H9 (cell line): ENCODE data around the gene TOB2. TPM values are rescaled to one million over a fixed set of nuclear protein-coding genes. Genes with fewer than 3 reads are reported as not detected.

Source experiments
- DNase-seq: peaks from one replicate; pipeline ENCODE4 v3.0.0-alpha.2; 2017
- H2AFZ ChIP-seq: one replicate; pipeline ENCODE4 v1.6.1; 2013; ENCODE audit warnings: mild to moderate bottlenecking, low read length, control low read depth, moderate library complexity
- H2AK5ac ChIP-seq: 2 replicates; pipeline ENCODE4 v1.6.1; 2013; ENCODE audit warnings: low read length, control low read depth, mixed read lengths; ENCODE audit not compliant: insufficient read length
- H2BK120ac ChIP-seq: one replicate; pipeline ENCODE4 v1.6.1; 2013; ENCODE audit warnings: low read depth, mild to moderate bottlenecking, low read length, control low read depth, inconsistent platforms; ENCODE audit not compliant: poor library complexity, severe bottlenecking
- H2BK12ac ChIP-seq: 2 replicates; pipeline ENCODE4 v1.6.1; 2013; ENCODE audit warnings: low read length, control low read depth, mixed read lengths, low read depth; ENCODE audit not compliant: insufficient read length
- H2BK15ac ChIP-seq: 2 replicates; pipeline ENCODE4 v1.6.1; 2013; ENCODE audit warnings: low read depth, low read length, control low read depth
- H2BK20ac ChIP-seq: one replicate; pipeline ENCODE4 v1.6.1; 2013; ENCODE audit warnings: low read depth, mild to moderate bottlenecking, low read length, control low read depth, inconsistent platforms; ENCODE audit not compliant: poor library complexity, severe bottlenecking
- H2BK5ac ChIP-seq: 2 replicates; pipeline ENCODE4 v1.6.1; 2013; ENCODE audit warnings: low read length, control low read depth, mixed read lengths; ENCODE audit not compliant: insufficient read length
- H3K14ac ChIP-seq: 2 replicates; pipeline ENCODE4 v1.6.1; 2013; ENCODE audit warnings: low read length, control low read depth; ENCODE audit not compliant: insufficient read depth
- H3K18ac ChIP-seq: 2 replicates; pipeline ENCODE4 v1.6.1; 2013; ENCODE audit warnings: low read depth, mild to moderate bottlenecking, mixed read lengths, low read length, control low read depth; ENCODE audit not compliant: insufficient read length
- H3K23ac ChIP-seq: 2 replicates; pipeline ENCODE4 v1.6.1; 2013; ENCODE audit warnings: low read length, control low read depth, mixed read lengths, low read depth; ENCODE audit not compliant: insufficient read length
- H3K23me2 ChIP-seq: 2 replicates; pipeline ENCODE4 v1.6.1; 2013; ENCODE audit warnings: low read depth, mild to moderate bottlenecking, mixed read lengths, low read length, control low read depth; ENCODE audit not compliant: insufficient read length, poor library complexity, severe bottlenecking
- H3K27ac ChIP-seq: 2 replicates; pipeline ENCODE4 v1.5.1; 2013; ENCODE audit warnings: low read length, control low read depth, mixed read lengths, low read depth; ENCODE audit not compliant: insufficient read length
- H3K27me3 ChIP-seq: 2 replicates; pipeline ENCODE4 v1.6.1; 2013; ENCODE audit warnings: low read length, control low read depth, inconsistent platforms; ENCODE audit not compliant: insufficient read depth
- H3K4ac ChIP-seq: 2 replicates; pipeline ENCODE4 v1.6.1; 2013; ENCODE audit warnings: low read depth, mild to moderate bottlenecking, control low read depth, inconsistent platforms, low read length, moderate library complexity
- H3K4me1 ChIP-seq: 2 replicates; pipeline ENCODE4 v1.6.1; 2013; ENCODE audit warnings: low read length, control low read depth, inconsistent platforms; ENCODE audit not compliant: insufficient read depth
- H3K4me2 ChIP-seq: 2 replicates; pipeline ENCODE4 v1.6.1; 2013; ENCODE audit warnings: low read length, control low read depth, mixed read lengths; ENCODE audit not compliant: insufficient read length, insufficient read depth
- H3K56ac ChIP-seq: 2 replicates; pipeline ENCODE4 v1.6.1; 2013; ENCODE audit warnings: low read depth, mild to moderate bottlenecking, mixed read lengths, low read length, control low read depth; ENCODE audit not compliant: insufficient read length
- H3K79me1 ChIP-seq: 2 replicates; pipeline ENCODE4 v1.6.1; 2013; ENCODE audit warnings: low read depth, mild to moderate bottlenecking, moderate library complexity, low read length, control low read depth, inconsistent platforms; ENCODE audit not compliant: insufficient read depth, poor library complexity, severe bottlenecking
- H3K79me2 ChIP-seq: 2 replicates; pipeline ENCODE4 v1.6.1; 2013; ENCODE audit warnings: low read length, control low read depth, inconsistent platforms; ENCODE audit not compliant: insufficient read depth
- H3K9ac ChIP-seq: 2 replicates; pipeline ENCODE4 v1.6.1; 2013; ENCODE audit warnings: low read length, control low read depth, mixed read lengths; ENCODE audit not compliant: insufficient read length; ENCODE audit errors: extremely low read depth
- H3K9me3 ChIP-seq: one replicate; pipeline ENCODE4 v1.6.1; 2013; ENCODE audit warnings: low read depth, low read length, inconsistent platforms; ENCODE audit not compliant: control insufficient read depth
- H3T11ph ChIP-seq: one replicate; pipeline ENCODE4 v1.6.1; 2013; ENCODE audit warnings: mild to moderate bottlenecking, low read length, control low read depth, inconsistent platforms
- H4K20me1 ChIP-seq: one replicate; pipeline ENCODE4 v1.6.1; 2013; ENCODE audit not compliant: control insufficient read depth, insufficient read length, insufficient read depth
- H4K5ac ChIP-seq: 2 replicates; pipeline ENCODE4 v1.6.1; 2013; ENCODE audit warnings: low read depth, mild to moderate bottlenecking, mixed read lengths, low read length, control low read depth; ENCODE audit not compliant: insufficient read length
- H4K8ac ChIP-seq: replicated peaks from 2 replicates; pipeline ENCODE4 v1.6.1; 2013; ENCODE audit warnings: low read length, control low read depth, mixed read lengths, low read depth; ENCODE audit not compliant: insufficient read length
- H4K91ac ChIP-seq: 2 replicates; pipeline ENCODE4 v1.6.1; 2013; ENCODE audit warnings: low read depth, mild to moderate bottlenecking, moderate library complexity, mixed read lengths, low read length, control low read depth; ENCODE audit not compliant: insufficient read length
- H3K27ac Mint-ChIP-seq, 3 experiments: 2 replicates in 2 of 3; 3 replicates in 1 of 3; pipeline ENCODE4 v1.8.0; 2020 to 2021; ENCODE audit warnings: mixed read lengths in 3 of 3, mild to moderate bottlenecking in 1 of 3, moderate library complexity in 1 of 3
- H3K27me3 Mint-ChIP-seq: 2 replicates; pipeline ENCODE4 v1.8.0; 2021; ENCODE audit warnings: low read depth, mild to moderate bottlenecking, moderate library complexity, mixed read lengths
- H3K36me3 Mint-ChIP-seq, 3 experiments: 2 replicates in 2 of 3; 3 replicates in 1 of 3; pipeline ENCODE4 v1.8.0; 2020 to 2021; ENCODE audit warnings: low read depth in 3 of 3, mixed read lengths in 3 of 3; ENCODE audit not compliant: insufficient read depth in 1 of 3
- H3K4me1 Mint-ChIP-seq, 2 experiments: 2 replicates each; pipeline ENCODE4 v1.8.0; 2020; ENCODE audit warnings: mixed read lengths in 2 of 2
- H3K4me3 Mint-ChIP-seq, 2 experiments: 2 replicates in 1 of 2; 3 replicates in 1 of 2; pipeline ENCODE4 v1.8.0; 2020 to 2021; ENCODE audit warnings: mild to moderate bottlenecking in 2 of 2, mixed read lengths in 2 of 2, moderate library complexity in 1 of 2
- H3K9me3 Mint-ChIP-seq, 2 experiments: 2 replicates in 1 of 2; 3 replicates in 1 of 2; pipeline ENCODE4 v1.8.0; 2020; ENCODE audit warnings: mild to moderate bottlenecking in 2 of 2, mixed read lengths in 2 of 2, moderate library complexity in 1 of 2
- WGBS: extraction: QIAGEN DNeasy Blood & Tissue Kit; methylation state at CpG from one replicate; pipeline ENCODE4 v1.1.7; 2013; ENCODE audit warnings: missing lambda C conversion rate, low lambda C conversion rate, mixed read lengths; ENCODE audit not compliant: insufficient read length; ENCODE audit errors: extremely low coverage; 5-methylcytosine and 5-hydroxymethylcytosine counted together
- total RNA-seq: library from RNA; stranded (reverse); gene quantifications from 2 replicates; pipeline ENCODE4 v1.2.1, GENCODE V29; 2021
- TF ChIP-seq, protein P1 (sequence below): fragments of 200-600 bp; sonication (generic); conservative IDR thresholded peaks from 3 replicates; pipeline ENCODE4 v1.8.0; 2021; ENCODE audit warnings: antibody characterized with exemption, mild to moderate bottlenecking

TOB2 gene
- total RNA-seq, 1 experiment from 2014 or later = 75.8 TPM

DNA sequence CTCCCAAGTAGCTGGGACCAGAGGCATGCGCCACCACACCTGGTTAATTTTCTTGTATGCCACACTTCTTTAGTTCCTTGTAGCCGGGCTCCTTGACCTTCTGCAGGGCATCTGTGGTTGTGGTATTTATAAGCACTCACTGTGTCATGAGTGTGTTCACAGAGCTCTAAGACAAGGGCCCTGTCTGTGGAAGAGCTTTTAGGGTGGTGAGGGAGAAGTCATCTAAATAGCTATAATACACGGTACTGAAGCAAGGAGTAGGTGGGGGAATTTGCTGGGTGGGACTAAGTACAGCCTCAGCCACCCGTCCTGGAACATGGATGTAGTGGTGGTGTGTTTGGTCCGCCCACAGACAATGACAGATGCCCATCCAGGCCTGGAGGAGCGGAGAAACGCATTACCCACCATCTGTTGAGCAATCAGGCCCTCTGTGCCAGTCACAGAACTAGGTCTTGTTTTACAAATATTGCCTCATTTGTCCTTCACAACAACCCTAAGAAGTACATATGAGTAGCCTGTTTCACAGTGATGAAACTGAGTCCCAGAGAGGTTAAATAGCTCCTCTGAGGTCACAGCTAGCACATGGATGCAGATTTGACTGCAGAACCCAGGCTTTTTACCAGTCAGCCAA is 32.4 kb upstream of the TOB2 start:
- no CpG with 5 or more reads among the region's 7 CpGs for WGBS

More for the DNA sequence above, 32.4 kb upstream of the TOB2 start:
- no peak overlapping the region for H4K5ac ChIP-seq
- H3K4ac ChIP-seq = no peak overlapping the region
- no peak overlapping the region for H3K56ac ChIP-seq
- H3K27ac Mint-ChIP-seq = peak overlapping the region; percentile 60 to 90 (median 75); a peak in 3 of 7 replicates
- no peak for DNase-seq
- no peaks in the 10 kb centered on the region for H3K23me2 ChIP-seq
- H3K9me3 ChIP-seq = no peaks in the 10 kb centered on the region
- no peaks in the 10 kb centered on the region for H3K9me3 Mint-ChIP-seq
- no peak overlapping the region for H3K4me3 Mint-ChIP-seq
- no peaks in the 10 kb centered on the region for H3K27me3 Mint-ChIP-seq
- no peak overlapping the region for H3K4me2 ChIP-seq
- no peak overlapping the region for H3K14ac ChIP-seq
- no peak overlapping the region for H3K18ac ChIP-seq
- no peak overlapping the region for H4K8ac ChIP-seq
- H3K27me3 ChIP-seq = no peaks in the 10 kb centered on the region
- no peak overlapping the region for H2AFZ ChIP-seq
- H3K36me3 Mint-ChIP-seq = no peaks in the 10 kb centered on the region
- no peak overlapping the region for H2BK120ac ChIP-seq
- no peak overlapping the region for H3K9ac ChIP-seq
- H3K79me1 ChIP-seq = peaks cover 1% of the 10 kb centered on the region
- H2BK15ac ChIP-seq = no peak overlapping the region
- TF ChIP-seq, protein P1, sequence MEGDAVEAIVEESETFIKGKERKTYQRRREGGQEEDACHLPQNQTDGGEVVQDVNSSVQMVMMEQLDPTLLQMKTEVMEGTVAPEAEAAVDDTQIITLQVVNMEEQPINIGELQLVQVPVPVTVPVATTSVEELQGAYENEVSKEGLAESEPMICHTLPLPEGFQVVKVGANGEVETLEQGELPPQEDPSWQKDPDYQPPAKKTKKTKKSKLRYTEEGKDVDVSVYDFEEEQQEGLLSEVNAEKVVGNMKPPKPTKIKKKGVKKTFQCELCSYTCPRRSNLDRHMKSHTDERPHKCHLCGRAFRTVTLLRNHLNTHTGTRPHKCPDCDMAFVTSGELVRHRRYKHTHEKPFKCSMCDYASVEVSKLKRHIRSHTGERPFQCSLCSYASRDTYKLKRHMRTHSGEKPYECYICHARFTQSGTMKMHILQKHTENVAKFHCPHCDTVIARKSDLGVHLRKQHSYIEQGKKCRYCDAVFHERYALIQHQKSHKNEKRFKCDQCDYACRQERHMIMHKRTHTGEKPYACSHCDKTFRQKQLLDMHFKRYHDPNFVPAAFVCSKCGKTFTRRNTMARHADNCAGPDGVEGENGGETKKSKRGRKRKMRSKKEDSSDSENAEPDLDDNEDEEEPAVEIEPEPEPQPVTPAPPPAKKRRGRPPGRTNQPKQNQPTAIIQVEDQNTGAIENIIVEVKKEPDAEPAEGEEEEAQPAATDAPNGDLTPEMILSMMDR = no peak
- no peak overlapping the region for H2BK20ac ChIP-seq
- peaks cover 10% of the 10 kb centered on the region; the same call in 1 of the 2 replicates for H3K4me1 ChIP-seq
- H4K20me1 ChIP-seq = peaks cover 2% of the 10 kb centered on the region
- no peak overlapping the region for H2BK5ac ChIP-seq
- no peak overlapping the region for H3K23ac ChIP-seq
- no peak overlapping the region for H3T11ph ChIP-seq
- peaks cover 43 to 47% of the 10 kb centered on the region in 2 experiments for H3K4me1 Mint-ChIP-seq
- no peak overlapping the region for H3K27ac ChIP-seq
- H4K91ac ChIP-seq = no peak overlapping the region
- H2AK5ac ChIP-seq = no peak overlapping the region
- H3K79me2 ChIP-seq = peaks cover 3% of the 10 kb centered on the region; the same call in 1 of the 2 replicates
- H2BK12ac ChIP-seq = no peak overlapping the region
